WTC11 (cell line): ENCODE data around the gene YBX2. TPM values are rescaled to one million over a fixed set of nuclear protein-coding genes. Genes with fewer than 3 reads are reported as not detected.

Experiments
- ATAC-seq: fragments of 200-7000 bp; cut with Tn5 transposase; 2 replicates; pipeline ENCODE4 v1.10.0; 2021; ENCODE audit warnings: mild to moderate bottlenecking, moderate library complexity
- CTCF ChIA-PET: fragments of 300-600 bp; sonication (Branson Sonifier 250); formaldehyde crosslinking; loops from one replicate; lab custom pipeline; 2021; ENCODE audit warnings: antibody characterized with exemption; lab: Charles Lee
- POLR2A ChIA-PET: fragments of 350-600 bp; sonication (Branson Sonifier 250); formaldehyde crosslinking; loops from one replicate; lab custom pipeline; 2021; ENCODE audit warnings: antibody characterized with exemption; lab: Charles Lee
- DNase-seq: peaks from one replicate; pipeline ENCODE4 v3.0.0; 2021; ENCODE audit warnings: low spot score
- H3K27ac Mint-ChIP-seq: 2 replicates; pipeline ENCODE4 v1.8.0; 2021; ENCODE audit warnings: mixed read lengths
- H3K27me3 Mint-ChIP-seq: 2 replicates; pipeline ENCODE4 v1.8.0; 2021; ENCODE audit warnings: low read depth, mild to moderate bottlenecking, moderate library complexity, mixed read lengths
- H3K36me3 Mint-ChIP-seq: 2 replicates; pipeline ENCODE4 v1.8.0; 2021; ENCODE audit warnings: mixed read lengths
- H3K4me1 Mint-ChIP-seq: 2 replicates; pipeline ENCODE4 v1.8.0; 2022; ENCODE audit warnings: mixed read lengths
- H3K4me3 Mint-ChIP-seq: 2 replicates; pipeline ENCODE4 v1.8.0; 2021; ENCODE audit warnings: mild to moderate bottlenecking, moderate library complexity, mixed read lengths
- H3K9me3 Mint-ChIP-seq: 2 replicates; pipeline ENCODE4 v1.8.0; 2021; ENCODE audit warnings: mixed read lengths
- AFF4 ChIP-seq: sonication (generic); formaldehyde crosslinking; IDR thresholded peaks from 2 replicates; pipeline ENCODE4 v1.8.1; 2023; ENCODE audit warnings: mild to moderate bottlenecking, missing genetic modification reagents, borderline replicate concordance
- EMX1 ChIP-seq: fragments of 250-450 bp; sonication (Bioruptor Pico); IDR thresholded peaks from 2 replicates; pipeline ENCODE4 v1.8.0; 2021; ENCODE audit warnings: mild to moderate bottlenecking
- ERG ChIP-seq: fragments of 250-450 bp; sonication (Bioruptor Pico); IDR thresholded peaks from 2 replicates; pipeline ENCODE4 v1.8.0; 2021; ENCODE audit warnings: mild to moderate bottlenecking
- ESRRA ChIP-seq: sonication (generic); formaldehyde crosslinking; IDR thresholded peaks from 2 replicates; pipeline ENCODE4 v1.8.1; 2022; ENCODE audit warnings: mild to moderate bottlenecking, missing genetic modification reagents, borderline replicate concordance
- GRHL2 ChIP-seq: fragments of 250-450 bp; sonication (Bioruptor Pico); IDR thresholded peaks from 2 replicates; pipeline ENCODE4 v1.8.0; 2022; ENCODE audit warnings: mild to moderate bottlenecking, moderate library complexity; ENCODE audit not compliant: insufficient replicate concordance, severe bottlenecking
- JAZF1 ChIP-seq: fragments of 250-450 bp; sonication (Bioruptor Pico); IDR thresholded peaks from 2 replicates; pipeline ENCODE4 v1.9.0; 2021; ENCODE audit warnings: moderate library complexity, mild to moderate bottlenecking, inconsistent platforms
- MLX ChIP-seq: sonication (generic); formaldehyde crosslinking; IDR thresholded peaks from 2 replicates; pipeline ENCODE4 v1.8.1; 2023; ENCODE audit warnings: mild to moderate bottlenecking, missing genetic modification reagents, moderate library complexity
- MYBL2 ChIP-seq: sonication (generic); formaldehyde crosslinking; IDR thresholded peaks from 2 replicates; pipeline ENCODE4 v1.8.1; 2023; ENCODE audit warnings: mild to moderate bottlenecking, moderate library complexity, missing genetic modification reagents
- NR2C2 ChIP-seq: sonication (generic); formaldehyde crosslinking; IDR thresholded peaks from 2 replicates; pipeline ENCODE4 v1.8.0; 2022; ENCODE audit warnings: mild to moderate bottlenecking, missing genetic modification reagents
- PRRX2 ChIP-seq: fragments of 250-450 bp; sonication (Bioruptor Pico); IDR thresholded peaks from 2 replicates; pipeline ENCODE4 v1.8.0; 2021; ENCODE audit warnings: mild to moderate bottlenecking
- RELA ChIP-seq: sonication (generic); formaldehyde crosslinking; IDR thresholded peaks from 2 replicates; pipeline ENCODE4 v1.8.1; 2022; ENCODE audit warnings: missing genetic modification reagents, mild to moderate bottlenecking, borderline replicate concordance
- SP1 ChIP-seq: sonication (generic); formaldehyde crosslinking; conservative IDR thresholded peaks from 2 replicates; pipeline ENCODE4 v1.8.1; 2022; ENCODE audit warnings: missing genetic modification reagents
- TP53 ChIP-seq: sonication (generic); formaldehyde crosslinking; IDR thresholded peaks from 2 replicates; pipeline ENCODE4 v1.8.1; 2023; ENCODE audit warnings: mild to moderate bottlenecking, missing genetic modification reagents
- ZNF138 ChIP-seq: sonication (generic); formaldehyde crosslinking; conservative IDR thresholded peaks from 2 replicates; pipeline ENCODE4 v1.8.1; 2022; ENCODE audit warnings: mild to moderate bottlenecking, moderate library complexity, missing genetic modification reagents
- ZNF416 ChIP-seq: fragments of 250-450 bp; sonication (Bioruptor Pico); IDR thresholded peaks from 2 replicates; pipeline ENCODE4 v1.9.0; 2021; ENCODE audit warnings: mild to moderate bottlenecking, inconsistent platforms
- ZNF425 ChIP-seq: fragments of 250-450 bp; sonication (Bioruptor Pico); conservative IDR thresholded peaks from 2 replicates; pipeline ENCODE4 v1.9.0; 2021; ENCODE audit warnings: mild to moderate bottlenecking
- ZNF512 ChIP-seq: sonication (generic); formaldehyde crosslinking; IDR thresholded peaks from 2 replicates; pipeline ENCODE4 v1.8.1; 2022; ENCODE audit warnings: missing genetic modification reagents, borderline replicate concordance
- ZNF671 ChIP-seq: fragments of 250-450 bp; sonication (Bioruptor Pico); IDR thresholded peaks from 2 replicates; pipeline ENCODE4 v1.8.0; 2021; ENCODE audit warnings: mild to moderate bottlenecking
- total RNA-seq: library from RNA; stranded (reverse); gene quantifications from 3 replicates; pipeline ENCODE4 v1.2.3, GENCODE V29; 2021
- TF ChIP-seq, protein P1 (sequence below): sonication (generic); formaldehyde crosslinking; IDR thresholded peaks from 2 replicates; pipeline ENCODE4 v1.8.0; 2023; ENCODE audit warnings: mild to moderate bottlenecking, missing genetic modification reagents
- TF ChIP-seq, protein P2 (sequence below): sonication (generic); formaldehyde crosslinking; IDR thresholded peaks from 2 replicates; pipeline ENCODE4 v1.8.0; 2022; ENCODE audit warnings: mild to moderate bottlenecking, missing genetic modification reagents
- TF ChIP-seq, protein P3 (sequence below): sonication (generic); formaldehyde crosslinking; IDR thresholded peaks from 2 replicates; pipeline ENCODE4 v1.8.1; 2022; ENCODE audit warnings: mild to moderate bottlenecking, moderate library complexity, missing genetic modification reagents

YBX2 gene
- total RNA-seq, 1 experiment from 2014 or later: 26.8 TPM

DNA sequence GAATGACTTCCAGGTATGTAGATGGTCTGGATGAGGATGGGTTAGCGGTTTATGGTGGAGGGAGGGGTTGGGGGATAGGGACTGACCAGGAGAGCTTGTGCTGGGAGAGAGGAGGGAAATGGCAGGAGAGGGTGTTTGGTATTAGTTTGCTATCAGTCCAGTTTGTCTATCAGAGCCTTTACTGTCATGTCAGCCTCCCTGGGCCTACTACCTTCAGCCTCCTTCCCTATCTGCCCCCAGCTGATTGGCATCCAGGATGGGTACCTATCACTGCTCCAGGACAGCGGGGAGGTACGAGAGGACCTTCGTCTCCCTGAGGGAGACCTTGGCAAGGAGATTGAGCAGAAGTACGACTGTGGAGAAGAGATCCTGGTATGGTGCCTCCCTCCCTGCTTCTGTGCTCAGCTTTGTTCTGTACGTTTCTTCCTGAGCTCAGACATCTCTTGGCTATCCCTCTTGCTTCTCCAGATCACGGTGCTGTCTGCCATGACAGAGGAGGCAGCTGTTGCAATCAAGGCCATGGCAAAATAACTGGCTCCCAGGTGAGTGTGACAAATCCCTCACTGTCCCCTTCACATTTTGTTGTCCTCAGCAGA lies 16.8 kb upstream of the YBX2 start:
- no peaks in the 10 kb centered on the region for H3K9me3 Mint-ChIP-seq
- CTCF ChIA-PET: interaction anchor here (1.5 kb wide), 1 partner anchor 15 kb away, joined by 3 read pairs; no protein-coding TSS in a partner anchor
- peaks cover 46% of the 10 kb centered on the region for H3K36me3 Mint-ChIP-seq
- peak overlapping the region; percentile 86; the same call in 1 of the 2 replicates for H3K27ac Mint-ChIP-seq
- H3K4me1 Mint-ChIP-seq: peaks cover 39% of the 10 kb centered on the region
- H3K4me3 Mint-ChIP-seq: no peak overlapping the region
- ATAC-seq (no peak), DNase-seq (no peak)
- TF ChIP-seq AFF4 (no peak), SP1 (no peak), ZNF138 (no peak), ERG (CRISPR knock-in tag) (no peak), JAZF1 (CRISPR knock-in tag) (no peak), NR2C2 (CRISPR knock-in tag) (no peak), RELA (no peak)
- POLR2A ChIA-PET: no interaction called here
- peaks cover 2% of the 10 kb centered on the region; the same call in 1 of the 2 replicates for H3K27me3 Mint-ChIP-seq

GRCh38 chr17:7309628-7310027 lies 15.2 kb upstream of the YBX2 start:
- Mint-ChIP-seq H3K27ac (peak overlapping the region; percentile 86), H3K4me3 (peak overlapping the region; percentile 89), H3K27me3 (peaks cover 2% of the 10 kb centered on the region; the same call in 1 of the 2 replicates), H3K36me3 (peaks cover 46% of the 10 kb centered on the region), H3K9me3 (no peaks in the 10 kb centered on the region), H3K4me1 (peaks cover 39% of the 10 kb centered on the region)
- ATAC-seq (no peak), DNase-seq (no peak)
- POLR2A ChIA-PET: interaction anchor here (0.8 to 1.1 kb wide), 3 partner anchors 28 to 274 kb away, joined by 3 read pairs; partner anchors contain the start of gene SLC2A4
- CTCF ChIA-PET: no interaction called here
- TF ChIP-seq RELA (no peak), ZNF671 (CRISPR knock-in tag) (no peak), MLX (CRISPR knock-in tag) (no peak), ZNF425 (no peak), SP1 (no peak), MYBL2 (CRISPR knock-in tag) (no peak), ZNF512 (no peak), GRHL2 (CRISPR knock-in tag) (no peak), ZNF416 (CRISPR knock-in tag) (no peak), EMX1 (CRISPR knock-in tag) (no peak), TP53 (CRISPR knock-in tag) (no peak), ESRRA (CRISPR knock-in tag) (no peak), PRRX2 (no peak), NR2C2 (CRISPR knock-in tag) (no peak)
- TF ChIP-seq, protein P1, sequence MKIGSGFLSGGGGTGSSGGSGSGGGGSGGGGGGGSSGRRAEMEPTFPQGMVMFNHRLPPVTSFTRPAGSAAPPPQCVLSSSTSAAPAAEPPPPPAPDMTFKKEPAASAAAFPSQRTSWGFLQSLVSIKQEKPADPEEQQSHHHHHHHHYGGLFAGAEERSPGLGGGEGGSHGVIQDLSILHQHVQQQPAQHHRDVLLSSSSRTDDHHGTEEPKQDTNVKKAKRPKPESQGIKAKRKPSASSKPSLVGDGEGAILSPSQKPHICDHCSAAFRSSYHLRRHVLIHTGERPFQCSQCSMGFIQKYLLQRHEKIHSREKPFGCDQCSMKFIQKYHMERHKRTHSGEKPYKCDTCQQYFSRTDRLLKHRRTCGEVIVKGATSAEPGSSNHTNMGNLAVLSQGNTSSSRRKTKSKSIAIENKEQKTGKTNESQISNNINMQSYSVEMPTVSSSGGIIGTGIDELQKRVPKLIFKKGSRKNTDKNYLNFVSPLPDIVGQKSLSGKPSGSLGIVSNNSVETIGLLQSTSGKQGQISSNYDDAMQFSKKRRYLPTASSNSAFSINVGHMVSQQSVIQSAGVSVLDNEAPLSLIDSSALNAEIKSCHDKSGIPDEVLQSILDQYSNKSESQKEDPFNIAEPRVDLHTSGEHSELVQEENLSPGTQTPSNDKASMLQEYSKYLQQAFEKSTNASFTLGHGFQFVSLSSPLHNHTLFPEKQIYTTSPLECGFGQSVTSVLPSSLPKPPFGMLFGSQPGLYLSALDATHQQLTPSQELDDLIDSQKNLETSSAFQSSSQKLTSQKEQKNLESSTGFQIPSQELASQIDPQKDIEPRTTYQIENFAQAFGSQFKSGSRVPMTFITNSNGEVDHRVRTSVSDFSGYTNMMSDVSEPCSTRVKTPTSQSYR (CRISPR knock-in tag): no peak
- TF ChIP-seq, protein P2, sequence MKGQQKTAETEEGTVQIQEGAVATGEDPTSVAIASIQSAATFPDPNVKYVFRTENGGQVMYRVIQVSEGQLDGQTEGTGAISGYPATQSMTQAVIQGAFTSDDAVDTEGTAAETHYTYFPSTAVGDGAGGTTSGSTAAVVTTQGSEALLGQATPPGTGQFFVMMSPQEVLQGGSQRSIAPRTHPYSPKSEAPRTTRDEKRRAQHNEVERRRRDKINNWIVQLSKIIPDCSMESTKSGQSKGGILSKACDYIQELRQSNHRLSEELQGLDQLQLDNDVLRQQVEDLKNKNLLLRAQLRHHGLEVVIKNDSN: no peak
- TF ChIP-seq, protein P3, sequence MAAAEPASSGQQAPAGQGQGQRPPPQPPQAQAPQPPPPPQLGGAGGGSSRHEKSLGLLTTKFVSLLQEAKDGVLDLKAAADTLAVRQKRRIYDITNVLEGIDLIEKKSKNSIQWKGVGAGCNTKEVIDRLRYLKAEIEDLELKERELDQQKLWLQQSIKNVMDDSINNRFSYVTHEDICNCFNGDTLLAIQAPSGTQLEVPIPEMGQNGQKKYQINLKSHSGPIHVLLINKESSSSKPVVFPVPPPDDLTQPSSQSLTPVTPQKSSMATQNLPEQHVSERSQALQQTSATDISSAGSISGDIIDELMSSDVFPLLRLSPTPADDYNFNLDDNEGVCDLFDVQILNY: no peak
